Measurements from ENCODE around the gene TFPI. TPM values are rescaled to one million over a fixed set of nuclear protein-coding genes. Genes with fewer than 3 reads are reported as not detected.
A peak's percentile ranks its signal among the peaks of the same experiment; 100 is the strongest.

TFPI gene
- total and polyA plus RNA-seq, 2 of the 8 experiments (the other 6 are each of a cell fraction or from before 2014, with no cell fraction given) = 2.0 to 7.1 TPM

- TF ChIP-seq, protein P1, sequence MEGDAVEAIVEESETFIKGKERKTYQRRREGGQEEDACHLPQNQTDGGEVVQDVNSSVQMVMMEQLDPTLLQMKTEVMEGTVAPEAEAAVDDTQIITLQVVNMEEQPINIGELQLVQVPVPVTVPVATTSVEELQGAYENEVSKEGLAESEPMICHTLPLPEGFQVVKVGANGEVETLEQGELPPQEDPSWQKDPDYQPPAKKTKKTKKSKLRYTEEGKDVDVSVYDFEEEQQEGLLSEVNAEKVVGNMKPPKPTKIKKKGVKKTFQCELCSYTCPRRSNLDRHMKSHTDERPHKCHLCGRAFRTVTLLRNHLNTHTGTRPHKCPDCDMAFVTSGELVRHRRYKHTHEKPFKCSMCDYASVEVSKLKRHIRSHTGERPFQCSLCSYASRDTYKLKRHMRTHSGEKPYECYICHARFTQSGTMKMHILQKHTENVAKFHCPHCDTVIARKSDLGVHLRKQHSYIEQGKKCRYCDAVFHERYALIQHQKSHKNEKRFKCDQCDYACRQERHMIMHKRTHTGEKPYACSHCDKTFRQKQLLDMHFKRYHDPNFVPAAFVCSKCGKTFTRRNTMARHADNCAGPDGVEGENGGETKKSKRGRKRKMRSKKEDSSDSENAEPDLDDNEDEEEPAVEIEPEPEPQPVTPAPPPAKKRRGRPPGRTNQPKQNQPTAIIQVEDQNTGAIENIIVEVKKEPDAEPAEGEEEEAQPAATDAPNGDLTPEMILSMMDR (IDR thresholded peaks at IDR 0.05; ENCODE audit: control extremely low read depth in 1 of 3, insufficient read depth in 1 of 3, low read depth in 1 of 3, low read length in 3 of 3) = peak in 2 of 3 experiments; percentile 23 to 25; a peak in 2 of 4 replicates
- no peak for TF ChIP-seq CHD7 (IDR thresholded peaks at IDR 0.05; ENCODE audit: insufficient replicate concordance, low read length)
Measured at GRCh38 chr2:187453078-187453641, 101.1 kb downstream of the TFPI start (continued).
